Thyroid gland (tissue), 4 donors: ENCODE results near the gene MMAB.

Experiments used
- POLR2A ChIP-seq, 2 donors: fragments of 450-650 bp; IDR thresholded peaks; one replicate each; pipeline ENCODE4 v1.6.1; 2017; ENCODE audit warnings: antibody characterized with exemption in 2 of 2, mild to moderate bottlenecking in 2 of 2, moderate library complexity in 1 of 2
- TF ChIP-seq, protein P1 (sequence below), 6 experiments: fragments of 200-600 bp in 3 of 6; fragments of 450-650 bp in 3 of 6; sonication (generic) in 3 of 6; IDR thresholded peaks; one replicate each; pipeline ENCODE4 v1.5.1; 2016 to 2019; ENCODE audit warnings: antibody characterized with exemption in 6 of 6, mild to moderate bottlenecking in 2 of 6, inconsistent platforms in 1 of 6, moderate library complexity in 1 of 6

DNA sequence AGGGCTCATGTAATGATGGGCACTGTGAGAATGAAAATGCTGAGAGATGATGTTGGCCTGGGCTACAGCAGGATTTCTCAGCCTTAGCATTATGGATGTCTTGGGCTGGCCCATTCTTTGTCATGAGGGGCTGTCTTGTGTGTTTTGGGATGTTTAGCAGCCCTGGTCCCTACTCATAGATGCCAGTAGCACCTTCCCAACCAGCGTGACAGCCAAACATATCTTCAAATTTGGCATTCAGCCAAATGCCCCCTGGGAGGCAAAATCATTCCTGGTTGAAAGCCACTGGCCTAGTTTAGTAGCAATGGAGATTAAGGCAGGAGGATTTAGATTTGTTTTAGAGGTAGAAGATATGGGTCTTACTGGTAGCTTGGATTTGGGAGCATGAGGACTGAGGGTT is 69.2 kb downstream of the MMAB start:
- TF ChIP-seq, protein P1, sequence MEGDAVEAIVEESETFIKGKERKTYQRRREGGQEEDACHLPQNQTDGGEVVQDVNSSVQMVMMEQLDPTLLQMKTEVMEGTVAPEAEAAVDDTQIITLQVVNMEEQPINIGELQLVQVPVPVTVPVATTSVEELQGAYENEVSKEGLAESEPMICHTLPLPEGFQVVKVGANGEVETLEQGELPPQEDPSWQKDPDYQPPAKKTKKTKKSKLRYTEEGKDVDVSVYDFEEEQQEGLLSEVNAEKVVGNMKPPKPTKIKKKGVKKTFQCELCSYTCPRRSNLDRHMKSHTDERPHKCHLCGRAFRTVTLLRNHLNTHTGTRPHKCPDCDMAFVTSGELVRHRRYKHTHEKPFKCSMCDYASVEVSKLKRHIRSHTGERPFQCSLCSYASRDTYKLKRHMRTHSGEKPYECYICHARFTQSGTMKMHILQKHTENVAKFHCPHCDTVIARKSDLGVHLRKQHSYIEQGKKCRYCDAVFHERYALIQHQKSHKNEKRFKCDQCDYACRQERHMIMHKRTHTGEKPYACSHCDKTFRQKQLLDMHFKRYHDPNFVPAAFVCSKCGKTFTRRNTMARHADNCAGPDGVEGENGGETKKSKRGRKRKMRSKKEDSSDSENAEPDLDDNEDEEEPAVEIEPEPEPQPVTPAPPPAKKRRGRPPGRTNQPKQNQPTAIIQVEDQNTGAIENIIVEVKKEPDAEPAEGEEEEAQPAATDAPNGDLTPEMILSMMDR (IDR thresholded peaks at IDR 0.05): no peak
- TF ChIP-seq POLR2A (IDR thresholded peaks at IDR 0.05): no peak
